MG63 (cell line): Measurements from ENCODE around the gene C1orf159. TPM values are rescaled to one million over a fixed set of nuclear protein-coding genes. Genes with fewer than 3 reads are reported as not detected.

Experiments
- DNase-seq: peaks from one replicate; pipeline ENCODE4 v3.0.0-alpha.2; 2020
- H3K27me3 ChIP-seq: fragments of 250-450 bp; sonication (Bioruptor Pico); 2 replicates; pipeline ENCODE4 v1.5.1; 2020; ENCODE audit warnings: mild to moderate bottlenecking, moderate library complexity
- H3K36me3 ChIP-seq: fragments of 250-450 bp; sonication (Bioruptor Pico); 2 replicates; pipeline ENCODE4 v1.5.1; 2020; ENCODE audit warnings: mild to moderate bottlenecking, moderate library complexity
- H3K4me3 ChIP-seq: fragments of 250-450 bp; sonication (Bioruptor Pico); 2 replicates; pipeline ENCODE4 v1.5.1; 2020; ENCODE audit warnings: mild to moderate bottlenecking, moderate library complexity
- H3K9me3 ChIP-seq: fragments of 250-450 bp; sonication (Bioruptor Pico); 2 replicates; pipeline ENCODE4 v1.5.1; 2020; ENCODE audit warnings: mild to moderate bottlenecking, moderate library complexity
- total RNA-seq: library from RNA; depleted of rRNA; stranded (reverse); fragments of >200 nt; shearing (Covaris generic); gene quantifications from 2 replicates; pipeline ENCODE4 v1.2.3, GENCODE V29; 2014; ENCODE audit warnings: low replicate concordance; rRNA removed

Gene C1orf159
- 7.3 and 18.2 TPM in 2 replicates for total RNA-seq

- Histone ChIP-seq H3K27me3 (peaks cover 5% of the 10 kb centered on the region; the same call in 1 of the 2 replicates), H3K4me3 (peak within 1 kb of the TSS; percentile 72), H3K36me3 (peaks cover 10% of the 10 kb centered on the region), H3K9me3 (peaks cover 6% of the 10 kb centered on the region; the same call in 1 of the 2 replicates)
- peak; percentile 98 for DNase-seq
These were observed at the start of gene C1orf159 for GRCh38 chr1:1115786-1116700. TSS of gene C1orf159 (minus strand) at chr1:1116089. CDS start at chr1:1091543, 24,546 bp downstream.

GRCh38 chr1:1165485-1165884, 49.6 kb upstream of the C1orf159 start:
- no peaks in the 10 kb centered on the region; the same call in 1 of the 2 replicates for H3K27me3 ChIP-seq
- DNase-seq: no peak
- no peaks in the 10 kb centered on the region for H3K9me3 ChIP-seq
- H3K36me3 ChIP-seq: no peaks in the 10 kb centered on the region
- H3K4me3 ChIP-seq: no peak overlapping the region

GRCh38 chr1:1164701-1165451, 49.0 kb upstream of the C1orf159 start:
- Histone ChIP-seq H3K4me3 (no peak overlapping the region), H3K27me3 (no peaks in the 10 kb centered on the region; the same call in 1 of the 2 replicates), H3K9me3 (no peaks in the 10 kb centered on the region), H3K36me3 (no peaks in the 10 kb centered on the region)
- DNase-seq: no peak

- H3K27me3 ChIP-seq: no peaks in the 10 kb centered on the region
- no peaks in the 10 kb centered on the region for H3K9me3 ChIP-seq
- no peak for DNase-seq
- H3K36me3 ChIP-seq: no peaks in the 10 kb centered on the region
- no peak overlapping the region for H3K4me3 ChIP-seq
These were observed 48.4 kb upstream of the C1orf159 start for GRCh38 chr1:1164361-1164700.

- H3K27me3 ChIP-seq: no peaks in the 10 kb centered on the region
- H3K36me3 ChIP-seq: no peaks in the 10 kb centered on the region
- no peak for DNase-seq
- H3K9me3 ChIP-seq: no peaks in the 10 kb centered on the region
- H3K4me3 ChIP-seq: no peak overlapping the region
These were observed 47.7 kb upstream of the C1orf159 start for GRCh38 chr1:1163538-1164070.

- Histone ChIP-seq H3K9me3 (no peaks in the 10 kb centered on the region), H3K27me3 (no peaks in the 10 kb centered on the region), H3K4me3 (no peak overlapping the region), H3K36me3 (no peaks in the 10 kb centered on the region)
- no peak for DNase-seq
These were observed 47.0 kb upstream of the C1orf159 start for GRCh38 chr1:1162597-1163537.

GRCh38 chr1:1161683-1162079, 45.8 kb upstream of the C1orf159 start:
- DNase-seq: no peak
- Histone ChIP-seq H3K27me3 (no peaks in the 10 kb centered on the region), H3K36me3 (no peaks in the 10 kb centered on the region), H3K4me3 (no peak overlapping the region), H3K9me3 (no peaks in the 10 kb centered on the region)

- DNase-seq: no peak
- no peaks in the 10 kb centered on the region for H3K36me3 ChIP-seq
- no peak overlapping the region for H3K4me3 ChIP-seq
- no peaks in the 10 kb centered on the region for H3K9me3 ChIP-seq
- no peaks in the 10 kb centered on the region for H3K27me3 ChIP-seq
These were observed 45.3 kb upstream of the C1orf159 start for GRCh38 chr1:1161078-1161682.

GRCh38 chr1:1160281-1160930, 44.5 kb upstream of the C1orf159 start:
- H3K9me3 ChIP-seq: no peaks in the 10 kb centered on the region
- no peak overlapping the region for H3K4me3 ChIP-seq
- DNase-seq: no peak
- H3K27me3 ChIP-seq: no peaks in the 10 kb centered on the region
- H3K36me3 ChIP-seq: no peaks in the 10 kb centered on the region

GRCh38 chr1:1157914-1158710, 42.2 kb upstream of the C1orf159 start:
- Histone ChIP-seq H3K27me3 (no peaks in the 10 kb centered on the region), H3K9me3 (no peaks in the 10 kb centered on the region), H3K36me3 (no peaks in the 10 kb centered on the region), H3K4me3 (peak overlapping the region; percentile 39)
- no peak for DNase-seq

- peak; percentile 88 for DNase-seq
- H3K9me3 ChIP-seq: no peaks in the 10 kb centered on the region
- H3K36me3 ChIP-seq: no peaks in the 10 kb centered on the region
- no peaks in the 10 kb centered on the region for H3K27me3 ChIP-seq
- H3K4me3 ChIP-seq: peak overlapping the region; percentile 39
These were observed 41.6 kb upstream of the C1orf159 start for GRCh38 chr1:1157426-1157913.

- DNase-seq: no peak
- H3K9me3 ChIP-seq: no peaks in the 10 kb centered on the region
- H3K36me3 ChIP-seq: no peaks in the 10 kb centered on the region
- H3K4me3 ChIP-seq: no peak overlapping the region
- H3K27me3 ChIP-seq: no peaks in the 10 kb centered on the region
These were observed 41.1 kb upstream of the C1orf159 start for GRCh38 chr1:1157033-1157365.

- H3K36me3 ChIP-seq: no peaks in the 10 kb centered on the region
- H3K27me3 ChIP-seq: no peaks in the 10 kb centered on the region
- DNase-seq: no peak
- no peaks in the 10 kb centered on the region for H3K9me3 ChIP-seq
- no peak overlapping the region for H3K4me3 ChIP-seq
These were observed 40.5 kb upstream of the C1orf159 start for GRCh38 chr1:1156140-1157032.

- Histone ChIP-seq H3K9me3 (no peaks in the 10 kb centered on the region), H3K27me3 (no peaks in the 10 kb centered on the region), H3K36me3 (no peaks in the 10 kb centered on the region), H3K4me3 (no peak overlapping the region)
- DNase-seq: no peak
These were observed 39.4 kb upstream of the C1orf159 start for GRCh38 chr1:1155258-1155657.
